ENCODE results near the gene SUN1. TPM values are rescaled to one million over a fixed set of nuclear protein-coding genes. Genes with fewer than 3 reads are reported as not detected.

Gene SUN1
- total and polyA plus RNA-seq, 2 experiments from 2014 or later: 63.3 to 145 TPM

DNA sequence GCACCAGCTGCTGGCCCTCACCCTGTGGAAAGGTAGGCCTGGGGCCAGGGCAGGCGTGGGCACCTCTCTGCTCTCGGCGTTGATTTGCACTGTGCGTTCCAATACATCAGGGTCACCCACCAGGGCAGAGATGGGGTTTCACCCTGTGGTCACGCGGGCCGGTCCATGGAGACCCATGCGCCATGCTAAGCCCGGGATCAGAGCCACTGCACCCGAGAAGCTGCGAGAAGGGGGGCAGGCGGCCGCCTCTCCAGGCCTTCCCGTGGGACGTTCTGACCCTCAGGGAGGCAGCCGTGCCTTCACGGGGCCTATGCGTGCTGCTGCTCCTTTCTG is 55.2 kb downstream of the SUN1 start:
- TF ChIP-seq ZNF331 (CRISPR knock-in tag; IDR thresholded peaks at IDR 0.05; ENCODE audit: low read depth) (no peak), ZNF462 (CRISPR knock-in tag; IDR thresholded peaks at IDR 0.05) (no peak), REST (IDR thresholded peaks at IDR 0.05; ENCODE audit: unreplicated experiment) (no peak), EZH2 (IDR thresholded peaks at IDR 0.05; ENCODE audit: low read depth, unreplicated experiment) (no peak), POLR2AphosphoS5 (IDR thresholded peaks at IDR 0.05; ENCODE audit: low read depth) (no peak), NANOG (IDR thresholded peaks at IDR 0.05; ENCODE audit: borderline replicate concordance) (no peak)
- no peaks in the 10 kb centered on the region for H3K9me2 ChIP-seq (ENCODE audit: insufficient read depth)
- H2AFZ ChIP-seq: no peak overlapping the region
- Mint-ChIP-seq H3K9me3 (no peaks in the 10 kb centered on the region), H3K4me1 (peaks cover 10% of the 10 kb centered on the region), H3K27me3 (ENCODE audit: insufficient read depth, low read depth, poor library complexity) (peaks cover 2% of the 10 kb centered on the region), H3K4me3 (no peak overlapping the region), H3K36me3 (ENCODE audit: low read depth) (peaks cover 42% of the 10 kb centered on the region), H3K27ac (no peak overlapping the region)
- peaks cover 22% of the 10 kb centered on the region for H4K20me1 ChIP-seq (replicated peaks; ENCODE audit: insufficient read depth)
- ATAC-seq (no peak), DNase-seq (ENCODE audit: low spot score) (no peak)
- peaks cover 69% of the 10 kb centered on the region for H3K79me2 ChIP-seq (replicated peaks; ENCODE audit: insufficient read depth)
- no peak overlapping the region for H3K4me2 ChIP-seq
- 0 out of 2 replicates have a peak, but pooled peaks cover 6% of the 10 kb centered on the region for H3K36me3 ChIP-seq (ENCODE audit: insufficient read depth)
- H3K27ac ChIP-seq (ENCODE audit: low read depth): no peak overlapping the region
- no peaks in the 10 kb centered on the region for H3K27me3 ChIP-seq (ENCODE audit: insufficient read depth)
- no peaks in the 10 kb centered on the region for H3F3A ChIP-seq (replicated peaks; ENCODE audit: low read depth)
- no peak overlapping the region for H3K4me3 ChIP-seq
- no peaks in the 10 kb centered on the region; the same call in 1 of the 2 replicates for H3K4me1 ChIP-seq (ENCODE audit: insufficient read depth)

Measured in GM23338 (cell line).